DND-41 (cell line): ENCODE measurements around the gene FOXP1.
A peak's percentile ranks its signal among the peaks of the same experiment; 100 is the strongest.

Experiments used
- ATAC-seq: fragments of 200-7000 bp; cut with Tn5 transposase; 3 replicates; pipeline ENCODE4 v1.9.1; 2021; ENCODE audit warnings: low read depth; ENCODE audit not compliant: insufficient read depth
- DNase-seq: peaks from one replicate; pipeline ENCODE4 v3.0.0-alpha.2; 2020
- H2AFZ ChIP-seq: 2 replicates; pipeline ENCODE4 v1.6.0; 2012; ENCODE audit warnings: low read depth, low read length
- H3K27ac ChIP-seq: 2 replicates; pipeline ENCODE4 v1.5.1; 2012; ENCODE audit warnings: low read length, inconsistent platforms
- H3K27me3 ChIP-seq: fragments of 200-600 bp; sonication (generic); 2 replicates; pipeline ENCODE4 v1.6.0; 2012; ENCODE audit warnings: low read length, mild to moderate bottlenecking, inconsistent platforms; ENCODE audit not compliant: insufficient read depth, poor library complexity
- H3K36me3 ChIP-seq: 2 replicates; pipeline ENCODE4 v1.5.1; 2012; ENCODE audit warnings: low read length, inconsistent platforms; ENCODE audit not compliant: insufficient read depth
- H3K4me1 ChIP-seq: 2 replicates; pipeline ENCODE4 v1.5.1; 2012; ENCODE audit warnings: mild to moderate bottlenecking, low read length; ENCODE audit not compliant: insufficient read depth
- H3K4me2 ChIP-seq: 2 replicates; pipeline ENCODE4 v1.6.0; 2012; ENCODE audit warnings: mild to moderate bottlenecking, moderate library complexity, low read length, inconsistent platforms; ENCODE audit not compliant: insufficient read depth
- H3K4me3 ChIP-seq, 2 experiments: fragments of 200-600 bp in 1 of 2; shearing (Covaris generic) in 1 of 2; 2 replicates each; pipeline ENCODE4 v1.5.1; 2012 to 2016; ENCODE audit warnings: inconsistent platforms in 2 of 2, low read length in 2 of 2, mild to moderate bottlenecking in 2 of 2, low read depth in 1 of 2, moderate library complexity in 1 of 2
- H3K79me2 ChIP-seq: 2 replicates; pipeline ENCODE4 v1.6.0; 2012; ENCODE audit warnings: low read length, inconsistent platforms; ENCODE audit not compliant: insufficient read depth
- H3K9ac ChIP-seq: 2 replicates; pipeline ENCODE4 v1.6.0; 2012; ENCODE audit warnings: low read depth, mild to moderate bottlenecking, inconsistent platforms, low read length, moderate library complexity
- H3K9me3 ChIP-seq: 2 replicates; pipeline ENCODE4 v1.5.1; 2012; ENCODE audit warnings: low read length, moderate library complexity, mild to moderate bottlenecking, inconsistent platforms; ENCODE audit not compliant: insufficient read depth, severe bottlenecking
- H4K20me1 ChIP-seq: 2 replicates; pipeline ENCODE4 v1.6.0; 2012; ENCODE audit warnings: low read length; ENCODE audit not compliant: insufficient read depth
- CTCF ChIP-seq: IDR thresholded peaks from 2 replicates; pipeline ENCODE4 v1.5.1; 2012; ENCODE audit warnings: borderline replicate concordance, low read length, moderate library complexity, mild to moderate bottlenecking; ENCODE audit not compliant: poor library complexity, severe bottlenecking; ENCODE audit errors: extremely low read depth
- EZH2 ChIP-seq: IDR thresholded peaks from 3 replicates; pipeline ENCODE4 v1.6.1; 2012; ENCODE audit warnings: borderline replicate concordance, low read depth, mild to moderate bottlenecking, moderate library complexity, low read length, inconsistent platforms; ENCODE audit not compliant: severe bottlenecking

The FOXP1 gene

GRCh38 chr3:71482771-71483170 is 100.8 kb downstream of the FOXP1 start:
- H3K36me3 ChIP-seq = peaks cover 4% of the 10 kb centered on the region; the same call in 1 of the 2 replicates
- DNase-seq = no peak
- H3K4me2 ChIP-seq = no peak overlapping the region
- no peaks in the 10 kb centered on the region for H3K27me3 ChIP-seq
- peaks cover 42% of the 10 kb centered on the region for H3K79me2 ChIP-seq
- H3K4me1 ChIP-seq = no peaks in the 10 kb centered on the region
- H3K9ac ChIP-seq = no peak overlapping the region
- H2AFZ ChIP-seq = no peak overlapping the region
- ATAC-seq = no peak
- H4K20me1 ChIP-seq = peaks cover 2% of the 10 kb centered on the region; the same call in 1 of the 2 replicates
- H3K27ac ChIP-seq = no peak overlapping the region
- TF ChIP-seq CTCF (no peak), EZH2 (no peak)
- no peaks in the 10 kb centered on the region for H3K9me3 ChIP-seq
- no peak overlapping the region for H3K4me3 ChIP-seq

- Histone ChIP-seq H4K20me1 (peaks cover 2% of the 10 kb centered on the region; the same call in 1 of the 2 replicates), H3K79me2 (peaks cover 36% of the 10 kb centered on the region)
- no peak for ATAC-seq
Measured at GRCh38 chr3:71478568-71478967, 105.0 kb downstream of the FOXP1 start.

GRCh38 chr3:71476950-71477349 is 106.6 kb downstream of the FOXP1 start:
- ATAC-seq (no peak), DNase-seq (no peak)
- H3K27me3 ChIP-seq = no peaks in the 10 kb centered on the region
- H3K9me3 ChIP-seq = no peaks in the 10 kb centered on the region
- no peak overlapping the region for H3K9ac ChIP-seq
- H3K4me3 ChIP-seq = no peak overlapping the region
- peaks cover 30% of the 10 kb centered on the region for H3K79me2 ChIP-seq
- no peak overlapping the region for H3K4me2 ChIP-seq
- H3K36me3 ChIP-seq = peaks cover 4% of the 10 kb centered on the region; the same call in 1 of the 2 replicates
- peaks cover 2% of the 10 kb centered on the region; the same call in 1 of the 2 replicates for H4K20me1 ChIP-seq
- no peak overlapping the region for H3K27ac ChIP-seq
- no peaks in the 10 kb centered on the region for H3K4me1 ChIP-seq
- no peak overlapping the region for H2AFZ ChIP-seq
- TF ChIP-seq EZH2 = no peak
- peak; percentile 10 for TF ChIP-seq CTCF

More at GRCh38 chr3:71478568-71478967, 105.0 kb downstream of the FOXP1 start:
- H3K4me3 ChIP-seq = no peak overlapping the region
- DNase-seq = no peak
- no peaks in the 10 kb centered on the region for H3K9me3 ChIP-seq
- H3K36me3 ChIP-seq = peaks cover 4% of the 10 kb centered on the region; the same call in 1 of the 2 replicates
- H3K27ac ChIP-seq = no peak overlapping the region
- no peaks in the 10 kb centered on the region for H3K4me1 ChIP-seq
- no peak overlapping the region for H2AFZ ChIP-seq
- no peaks in the 10 kb centered on the region for H3K27me3 ChIP-seq
- no peak overlapping the region for H3K4me2 ChIP-seq
- no peak overlapping the region for H3K9ac ChIP-seq
- TF ChIP-seq CTCF = no peak
- no peak for TF ChIP-seq EZH2

GRCh38 chr3:71469138-71469435 is 114.4 kb downstream of the FOXP1 start:
- Histone ChIP-seq H3K9me3 (no peaks in the 10 kb centered on the region), H3K79me2 (peaks cover 29% of the 10 kb centered on the region), H3K9ac (no peak overlapping the region), H4K20me1 (peaks cover 5% of the 10 kb centered on the region; the same call in 1 of the 2 replicates), H3K4me2 (no peak overlapping the region), H3K4me1 (no peaks in the 10 kb centered on the region), H2AFZ (no peak overlapping the region), H3K27ac (no peak overlapping the region), H3K27me3 (no peaks in the 10 kb centered on the region), H3K36me3 (no peaks in the 10 kb centered on the region; the same call in 1 of the 2 replicates), H3K4me3 (no peak overlapping the region)
- ATAC-seq (no peak), DNase-seq (no peak)
- TF ChIP-seq CTCF = no peak
- no peak for TF ChIP-seq EZH2
